Esophagus muscularis mucosa (tissue), 4 donors: ENCODE results near the gene HECTD4. TPM values are rescaled to one million over a fixed set of nuclear protein-coding genes. Genes with fewer than 3 reads are reported as not detected.
A peak's percentile ranks its signal among the peaks of the same experiment; 100 is the strongest.
"Not testable (repeated sequence)": the region's sequence is repeated elsewhere in the genome, so short reads cannot be mapped to it uniquely, and the experiment has no call there.

Experiments
- DNase-seq: peaks from one replicate; pipeline ENCODE4 v3.0.0-alpha.2; 2017; ENCODE audit errors: extremely low spot score
- H3K27ac ChIP-seq, 4 donors: fragments of 200-600 bp; sonication (generic); replicated peaks in 1 of 4; 1 replicate in 3 of 4; 2 replicates in 1 of 4; pipeline ENCODE4 v1.5.1; 2016 to 2019; ENCODE audit warnings: mild to moderate bottlenecking in 1 of 4
- H3K27me3 ChIP-seq, 4 donors: fragments of 200-600 bp; sonication (generic); one replicate each; pipeline versions ENCODE4 v1.5.1 to v1.6.0; 2016 to 2019
- H3K36me3 ChIP-seq, 4 donors: fragments of 200-600 bp; sonication (generic); one replicate each; pipeline ENCODE4 v1.5.1; 2016 to 2019
- H3K4me1 ChIP-seq, 4 donors: fragments of 200-600 bp; sonication (generic); one replicate each; pipeline ENCODE4 v1.5.1; 2016 to 2019
- H3K4me3 ChIP-seq, 4 donors: fragments of 200-600 bp; sonication (generic); 1 replicate in 2 of 4; 2 replicates in 2 of 4; pipeline ENCODE4 v1.5.1; 2016 to 2019; ENCODE audit warnings: mild to moderate bottlenecking in 4 of 4, moderate library complexity in 1 of 4
- H3K9me3 ChIP-seq, 4 donors: fragments of 200-600 bp; sonication (generic); 1 replicate in 3 of 4; 2 replicates in 1 of 4; pipeline ENCODE4 v1.5.1; 2016 to 2019
- CTCF ChIP-seq, 3 experiments: fragments of 200-600 bp in 2 of 3; fragments of 450-650 bp in 1 of 3; sonication (generic) in 2 of 3; IDR thresholded peaks; one replicate each; pipeline ENCODE4 v1.5.1; 2017 to 2019; ENCODE audit warnings: antibody characterized with exemption in 3 of 3, mild to moderate bottlenecking in 2 of 3, moderate library complexity in 1 of 3
- EP300 ChIP-seq: sonication (generic); formaldehyde crosslinking; IDR thresholded peaks from one replicate; pipeline ENCODE4 v1.6.1; 2017; ENCODE audit warnings: antibody characterized with exemption
- POLR2A ChIP-seq: fragments of 450-650 bp; IDR thresholded peaks from one replicate; pipeline ENCODE4 v1.6.1; 2017; ENCODE audit warnings: antibody characterized with exemption, moderate library complexity, mild to moderate bottlenecking, low read depth
- POLR2AphosphoS5 ChIP-seq, 2 donors: sonication (generic); formaldehyde crosslinking; IDR thresholded peaks; one replicate each; pipeline ENCODE4 v1.6.1; 2017; ENCODE audit warnings: antibody characterized with exemption in 2 of 2
- WGBS: methylation state at CpG from one replicate; pipeline ENCODE4 v1.1.5; 2018; 5-methylcytosine and 5-hydroxymethylcytosine counted together
- intact Hi-C: fragments of 100-400 bp; cut with DNase I; formaldehyde crosslinking; loops from one replicate; pipeline ENCODE4 v1.15.1; 2023
- total RNA-seq, 4 donors: library from RNA; depleted of rRNA; stranded (reverse); fragments of >200 nt; gene quantifications; one replicate each; pipeline versions ENCODE4 v1.1.0 to v1.2.1, GENCODE V29; 2016

HECTD4 gene
- total RNA-seq, 4 donors from 2014 or later: 27.3 to 59.3 (median 44.9) TPM

- TF ChIP-seq CTCF (IDR thresholded peaks at IDR 0.05) (no peak), POLR2A (no peak), EP300 (no peak), POLR2AphosphoS5 (IDR thresholded peaks at IDR 0.05) (no peak)
- no peak overlapping the region for H3K27ac ChIP-seq
- H3K4me3 ChIP-seq: no peak overlapping the region
- 74% methylated on average over 3 of the region's 3 CpGs for WGBS
- H3K27me3 ChIP-seq: no peaks in the 10 kb centered on the region
- peaks cover 59 to 61% (median 59%) of the 10 kb centered on the region in 4 donors for H3K4me1 ChIP-seq
- intact Hi-C loops: no loop called here
- H3K9me3 ChIP-seq: no peaks in the 10 kb centered on the region
- no peak for DNase-seq
- H3K36me3 ChIP-seq: peaks cover 0 to 2% (median 0%) of the 10 kb centered on the region in 4 donors
Measured at GRCh38 chr12:112420740-112421139, 38.5 kb upstream of the HECTD4 start.

- Histone ChIP-seq H3K27me3 (no peaks in the 10 kb centered on the region), H3K4me3 (peak overlapping the region; percentile 90 to 98 (median 96)), H3K36me3 (no peaks in the 10 kb centered on the region), H3K9me3 (no peaks in the 10 kb centered on the region), H3K27ac (peak overlapping the region; percentile 99 to 100 (median 100)), H3K4me1 (peaks cover 57 to 60% (median 58%) of the 10 kb centered on the region in 4 donors)
- 10% methylated on average over 16 of the region's 31 CpGs for WGBS
- DNase-seq: peak; percentile 93
- TF ChIP-seq POLR2AphosphoS5 (IDR thresholded peaks at IDR 0.05) (peak; percentile 58 to 62), EP300 (no peak), POLR2A (no peak), CTCF (IDR thresholded peaks at IDR 0.05) (no peak)
- intact Hi-C loops: no loop called here
Measured at GRCh38 chr12:112419297-112420133, 37.3 kb upstream of the HECTD4 start.

- peak; percentile 23 to 40 (median 40) for TF ChIP-seq CTCF (IDR thresholded peaks at IDR 0.05)
- peak; percentile 97 to 98 for TF ChIP-seq POLR2AphosphoS5 (IDR thresholded peaks at IDR 0.05)
- TF ChIP-seq EP300: no peak
- peak; percentile 86 for TF ChIP-seq POLR2A
Measured at GRCh38 chr12:112418608-112419296, 36.5 kb upstream of the HECTD4 start, which contains the start of gene PTPN11. Gene PTPN11, plus strand, starts transcription at chr12:112418947. Its CDS starts 165 bp downstream, at chr12:112419112.

GRCh38 chr12:112418273-112418607, 36.0 kb upstream of the HECTD4 start:
- no peak for DNase-seq
- WGBS: 2% methylated on average over 17 of the region's 18 CpGs
- H3K27ac ChIP-seq: peak overlapping the region; percentile 99 to 100 (median 100)
- TF ChIP-seq EP300: no peak
- peaks cover 45 to 50% (median 49%) of the 10 kb centered on the region in 4 donors for H3K4me1 ChIP-seq
- intact Hi-C loops: no loop called here
- peak overlapping the region; percentile 90 to 98 (median 96) for H3K4me3 ChIP-seq
- H3K9me3 ChIP-seq: no peaks in the 10 kb centered on the region
- H3K36me3 ChIP-seq: no peaks in the 10 kb centered on the region
- no peaks in the 10 kb centered on the region for H3K27me3 ChIP-seq

More at GRCh38 chr12:112418608-112419296, 36.5 kb upstream of the HECTD4 start, which contains the start of gene PTPN11:
- H3K36me3 ChIP-seq: no peaks in the 10 kb centered on the region
- peak within 1 kb of the TSS; percentile 90 to 98 (median 96) for H3K4me3 ChIP-seq
- H3K4me1 ChIP-seq: peaks cover 50 to 53% (median 52%) of the 10 kb centered on the region in 4 donors
- peak; percentile 97 for DNase-seq
- no peaks in the 10 kb centered on the region for H3K27me3 ChIP-seq
- intact Hi-C loops: no loop called here
- H3K9me3 ChIP-seq: no peaks in the 10 kb centered on the region
- under 1% methylated on average over 22 of the region's 89 CpGs for WGBS
- H3K27ac ChIP-seq: peak within 1 kb of the TSS; percentile 99 to 100 (median 100)

- H3K27ac ChIP-seq, H3K36me3 ChIP-seq, H3K27me3 ChIP-seq, H3K9me3 ChIP-seq, intact Hi-C loops, DNase-seq, H3K4me3 ChIP-seq: not testable (repeated sequence)
- peaks cover 19 to 26% (median 21%) of the 10 kb centered on the region in 4 donors for H3K4me1 ChIP-seq
- WGBS: 95% methylated on average over 4 of the region's 4 CpGs
Measured at GRCh38 chr12:112415457-112415856, 33.2 kb upstream of the HECTD4 start.
